Fibroblast of the aortic adventitia (primary cell): ENCODE measurements around the gene IL31RA. TPM values are rescaled to one million over a fixed set of nuclear protein-coding genes. Genes with fewer than 3 reads are reported as not detected.

Experiments used
- DNase-seq: peaks from one replicate; pipeline ENCODE4 v3.0.0-alpha.2; 2010; ENCODE audit warnings: low read depth
- H3K4me3 ChIP-seq: 2 replicates; pipeline ENCODE4 v1.5.1; 2011; ENCODE audit warnings: low read depth, mild to moderate bottlenecking, control low read depth, low read length, moderate library complexity
- CTCF ChIP-seq: IDR thresholded peaks from 2 replicates; pipeline ENCODE4 v1.5.1; 2011; ENCODE audit warnings: mild to moderate bottlenecking, low read length, control low read depth, inconsistent platforms; ENCODE audit not compliant: insufficient read depth
- total RNA-seq: library from RNA; depleted of rRNA; stranded (reverse); fragments of >200 nt; gene quantifications from 2 replicates; pipeline ENCODE4 v1.2.3, GENCODE V29; 2012; ENCODE audit warnings: low replicate concordance

The IL31RA gene
- total RNA-seq, 1 donor, result 0.72 TPM

- H3K4me3 ChIP-seq, result no peak overlapping the region
- DNase-seq, result peak; percentile 44
- TF ChIP-seq CTCF, result peak; percentile 50
Measured at GRCh38 chr5:55920784-55921183, 69.6 kb downstream of the IL31RA start.

- DNase-seq, result no peak
- H3K4me3 ChIP-seq, result no peak overlapping the region
- TF ChIP-seq CTCF, result no peak
Measured at GRCh38 chr5:55921617-55922016, 70.5 kb downstream of the IL31RA start.

GRCh38 chr5:55923177-55923771, 72.1 kb downstream of the IL31RA start:
- H3K4me3 ChIP-seq, result no peak overlapping the region
- TF ChIP-seq CTCF, result no peak
- no peak for DNase-seq

GRCh38 chr5:55923865-55924500, 72.8 kb downstream of the IL31RA start:
- no peak overlapping the region for H3K4me3 ChIP-seq
- no peak for DNase-seq
- TF ChIP-seq CTCF, result no peak

GRCh38 chr5:55924744-55925143, 73.6 kb downstream of the IL31RA start:
- no peak for TF ChIP-seq CTCF
- no peak overlapping the region for H3K4me3 ChIP-seq
- no peak for DNase-seq

GRCh38 chr5:55925181-55925580, 74.0 kb downstream of the IL31RA start:
- no peak for DNase-seq
- no peak overlapping the region for H3K4me3 ChIP-seq
- TF ChIP-seq CTCF, result no peak
